Raji (cell line): Measurements from ENCODE around the gene TMEM101.

Source experiments
- POLR2A ChIP-seq: IDR thresholded peaks from 2 replicates; pipeline ENCODE4 v1.6.1; 2011; ENCODE audit warnings: low read depth, low read length, control low read depth; ENCODE audit not compliant: insufficient read depth

TMEM101 gene

DNA sequence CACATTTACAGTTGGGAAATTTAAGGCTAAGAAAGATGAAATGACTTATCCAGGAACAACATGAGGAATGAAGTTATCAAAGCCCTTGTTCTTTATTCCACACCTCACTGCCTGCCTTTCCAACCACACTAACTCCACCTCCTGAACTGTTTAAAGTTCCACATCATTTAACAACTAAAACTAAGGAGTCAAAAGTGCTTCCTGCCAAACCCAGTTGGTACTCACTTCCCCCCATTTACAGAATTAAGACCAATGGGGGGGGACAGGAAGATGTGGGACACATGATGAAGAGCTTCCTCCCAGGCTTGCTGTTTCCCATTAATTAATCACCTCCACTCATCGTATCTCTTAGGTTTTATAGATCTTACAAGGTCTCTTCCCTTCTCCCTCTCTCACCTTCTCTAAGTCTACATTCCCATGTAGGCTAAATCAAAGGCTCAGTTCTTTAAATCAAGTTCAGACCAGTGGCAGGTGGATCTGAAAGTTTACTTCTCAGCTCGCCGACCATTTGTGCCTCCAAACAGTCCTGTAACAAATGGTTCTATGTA is 19.2 kb upstream of the TMEM101 start:
- TF ChIP-seq POLR2A: no peak

GRCh38 chr17:44030482-44030881 is 15.7 kb upstream of the TMEM101 start:
- TF ChIP-seq POLR2A: no peak

DNA sequence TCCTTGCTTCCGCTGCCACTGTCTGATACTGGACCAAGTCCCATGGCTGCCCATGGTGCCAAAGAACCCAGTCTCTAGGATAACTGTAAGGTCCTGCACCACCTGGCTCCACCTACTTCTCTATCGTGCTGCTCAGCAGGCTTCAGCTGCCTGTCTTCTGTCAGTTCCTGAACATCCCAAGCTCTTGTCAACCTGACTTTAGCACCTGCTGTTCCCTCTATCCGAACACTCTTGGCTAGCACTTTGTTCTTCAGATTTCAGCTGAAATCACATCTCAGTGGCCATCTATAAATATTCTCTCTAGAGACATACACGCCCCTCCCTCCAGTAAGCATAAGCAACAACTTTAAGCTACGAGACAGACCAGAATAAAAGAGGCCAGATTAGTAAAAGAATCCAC is 15.0 kb upstream of the TMEM101 start:
- no peak for TF ChIP-seq POLR2A

DNA sequence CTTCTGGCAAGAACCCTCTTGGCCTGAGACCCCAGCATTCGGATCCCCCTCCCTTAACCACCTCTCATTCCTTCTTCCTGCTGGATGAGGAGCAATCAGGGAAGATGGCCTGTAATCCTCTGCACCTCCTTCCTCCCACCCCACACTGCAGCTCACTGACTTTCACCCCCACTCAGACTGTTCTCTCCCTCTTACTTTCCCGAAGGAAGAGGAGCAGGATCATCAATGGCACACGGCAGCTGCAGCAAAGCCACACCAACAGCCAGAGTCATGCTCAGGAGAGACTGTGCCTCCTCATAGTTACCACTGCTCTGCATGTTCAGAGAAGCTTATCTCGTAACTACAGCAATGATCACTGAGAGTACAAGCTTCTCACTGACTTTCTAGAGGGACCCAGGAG is 10.1 kb upstream of the TMEM101 start:
- TF ChIP-seq POLR2A: no peak

DNA sequence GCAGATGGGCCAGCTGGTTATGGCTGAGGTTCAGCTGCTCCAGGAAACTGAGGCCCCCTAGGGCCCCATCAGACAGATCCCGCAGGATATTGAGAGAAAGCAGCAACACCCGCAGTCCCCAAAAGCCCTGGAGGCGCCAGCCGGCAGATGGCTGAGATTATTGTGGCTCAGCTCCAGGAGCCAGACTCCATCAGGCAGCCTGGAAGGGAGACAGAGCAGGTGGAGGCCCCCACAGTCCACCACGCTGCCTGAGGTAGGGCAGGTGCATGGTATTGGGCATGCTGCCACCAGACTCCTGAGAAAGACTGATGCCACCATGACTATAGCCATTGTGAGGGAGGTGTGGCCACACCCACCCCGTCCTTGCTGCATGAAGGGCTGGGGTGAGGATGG is 9.5 kb upstream of the TMEM101 start:
- no peak for TF ChIP-seq POLR2A

DNA sequence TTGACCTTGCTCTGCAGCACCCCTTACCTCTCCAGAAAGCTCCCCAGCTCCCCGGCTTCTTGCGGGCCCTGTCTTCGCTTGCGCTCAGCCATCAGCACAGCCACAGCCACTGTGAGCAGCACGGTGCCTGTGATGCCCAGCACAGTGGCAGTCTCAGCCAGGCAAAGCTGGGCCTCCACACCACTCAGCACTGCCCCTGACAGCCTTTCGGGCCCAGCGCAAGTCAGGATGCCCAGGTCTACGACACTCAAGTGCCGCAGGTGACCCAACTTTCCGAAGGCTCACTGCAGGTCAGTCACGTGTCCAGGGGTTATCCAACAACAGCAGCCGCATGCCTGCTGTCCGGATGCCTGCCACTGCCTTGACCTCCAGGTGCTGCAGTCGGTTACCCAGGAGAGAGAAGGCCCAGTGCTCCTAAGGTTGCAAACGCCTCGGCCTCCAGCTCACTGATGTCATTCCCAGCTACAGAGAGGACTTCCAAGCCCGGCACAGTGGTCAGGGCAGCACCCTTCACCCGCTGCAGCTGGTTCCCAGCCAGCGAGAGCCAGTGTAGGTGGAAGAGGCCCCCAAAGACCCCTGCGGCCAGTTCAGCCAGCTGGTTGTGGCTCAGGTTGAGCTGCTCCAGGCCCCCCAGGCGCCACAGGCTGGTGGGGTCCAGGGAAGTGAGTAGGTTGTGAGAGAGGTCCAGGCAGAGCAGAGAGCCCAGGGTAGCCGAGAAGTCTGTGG is 8.9 kb upstream of the TMEM101 start:
- TF ChIP-seq POLR2A: no peak

GRCh38 chr17:44022246-44022645 is 7.5 kb upstream of the TMEM101 start:
- TF ChIP-seq POLR2A: no peak

GRCh38 chr17:44014133-44014436 is 678 bp downstream of the TMEM101 start:
- TF ChIP-seq POLR2A: no peak

- TF ChIP-seq POLR2A: no peak
Measured at GRCh38 chr17:44012874-44013273, 1.9 kb downstream of the TMEM101 start.

DNA sequence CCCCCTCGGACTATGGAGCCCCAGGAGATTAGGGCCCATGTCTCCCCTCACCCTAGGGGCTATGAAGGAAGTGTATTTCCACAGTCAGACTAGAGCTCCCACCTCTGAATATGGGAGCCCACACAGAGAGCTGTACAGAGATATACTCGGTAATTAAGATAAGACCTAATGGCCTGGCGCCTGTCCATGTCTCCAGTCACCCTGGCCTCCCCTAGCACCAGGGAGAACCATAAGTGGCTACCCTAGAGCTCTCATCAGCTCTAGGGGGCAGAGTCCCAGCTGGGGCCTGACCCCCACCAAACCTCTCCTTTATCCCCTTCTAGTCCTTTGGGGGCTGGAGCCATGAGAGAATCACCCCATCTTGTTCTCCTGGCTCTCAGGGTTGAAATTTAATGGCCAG is 2.4 kb downstream of the TMEM101 start:
- TF ChIP-seq POLR2A: no peak

GRCh38 chr17:44011876-44012275 is 2.9 kb downstream of the TMEM101 start:
- no peak for TF ChIP-seq POLR2A

GRCh38 chr17:44010966-44011647 is 3.7 kb downstream of the TMEM101 start:
- TF ChIP-seq POLR2A: no peak

- TF ChIP-seq POLR2A: no peak
Measured at GRCh38 chr17:44008205-44008909, 6.4 kb downstream of the TMEM101 start.

GRCh38 chr17:44007346-44008204 is 7.2 kb downstream of the TMEM101 start:
- TF ChIP-seq POLR2A: no peak; the same call in 1 of the 2 replicates
